Measurements from ENCODE around the gene DLK2.

The DLK2 gene

DNA sequence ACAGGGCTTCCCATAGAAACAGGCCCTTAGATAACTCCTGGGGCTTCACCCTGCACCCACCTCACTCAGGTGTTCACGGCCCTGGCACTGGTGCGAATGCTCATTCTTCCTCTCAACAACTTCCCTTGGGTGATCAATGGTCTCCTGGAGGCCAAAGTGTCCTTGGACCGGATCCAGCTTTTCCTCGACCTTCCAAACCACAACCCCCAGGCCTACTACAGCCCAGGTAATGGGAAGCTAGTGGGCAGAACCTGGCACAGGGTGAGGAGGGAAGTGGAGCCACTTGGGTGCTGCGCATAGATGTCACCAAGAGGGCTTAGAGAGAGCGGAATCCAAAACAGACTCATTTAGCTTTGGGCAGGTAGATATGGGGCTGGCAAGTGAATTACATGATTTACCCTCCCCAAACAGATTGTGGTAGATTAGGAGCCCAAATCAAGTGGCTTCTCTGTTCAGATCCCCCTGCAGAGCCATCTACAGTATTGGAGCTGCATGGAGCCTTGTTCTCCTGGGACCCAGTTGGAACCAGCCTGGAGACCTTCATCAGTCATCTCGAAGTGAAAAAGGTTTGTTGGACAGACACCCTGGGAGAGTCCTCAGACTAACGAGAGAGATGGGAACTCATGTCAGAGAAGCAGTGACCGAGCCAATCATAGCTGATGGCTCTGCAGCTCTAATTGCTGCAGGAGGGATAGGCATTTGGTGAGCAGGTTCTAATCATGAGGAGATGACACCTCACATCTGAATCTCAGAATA lies 19.5 kb downstream of the DLK2 start:
- no peak overlapping the region for H3K4me3 ChIP-seq (ENCODE audit: low read length)
- TF ChIP-seq, protein P1, sequence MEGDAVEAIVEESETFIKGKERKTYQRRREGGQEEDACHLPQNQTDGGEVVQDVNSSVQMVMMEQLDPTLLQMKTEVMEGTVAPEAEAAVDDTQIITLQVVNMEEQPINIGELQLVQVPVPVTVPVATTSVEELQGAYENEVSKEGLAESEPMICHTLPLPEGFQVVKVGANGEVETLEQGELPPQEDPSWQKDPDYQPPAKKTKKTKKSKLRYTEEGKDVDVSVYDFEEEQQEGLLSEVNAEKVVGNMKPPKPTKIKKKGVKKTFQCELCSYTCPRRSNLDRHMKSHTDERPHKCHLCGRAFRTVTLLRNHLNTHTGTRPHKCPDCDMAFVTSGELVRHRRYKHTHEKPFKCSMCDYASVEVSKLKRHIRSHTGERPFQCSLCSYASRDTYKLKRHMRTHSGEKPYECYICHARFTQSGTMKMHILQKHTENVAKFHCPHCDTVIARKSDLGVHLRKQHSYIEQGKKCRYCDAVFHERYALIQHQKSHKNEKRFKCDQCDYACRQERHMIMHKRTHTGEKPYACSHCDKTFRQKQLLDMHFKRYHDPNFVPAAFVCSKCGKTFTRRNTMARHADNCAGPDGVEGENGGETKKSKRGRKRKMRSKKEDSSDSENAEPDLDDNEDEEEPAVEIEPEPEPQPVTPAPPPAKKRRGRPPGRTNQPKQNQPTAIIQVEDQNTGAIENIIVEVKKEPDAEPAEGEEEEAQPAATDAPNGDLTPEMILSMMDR (IDR thresholded peaks at IDR 0.05; ENCODE audit: insufficient read depth, low read depth, low read length, missing control alignments), result no peak
- no peak for DNase-seq (ENCODE audit: low read depth)

DNA sequence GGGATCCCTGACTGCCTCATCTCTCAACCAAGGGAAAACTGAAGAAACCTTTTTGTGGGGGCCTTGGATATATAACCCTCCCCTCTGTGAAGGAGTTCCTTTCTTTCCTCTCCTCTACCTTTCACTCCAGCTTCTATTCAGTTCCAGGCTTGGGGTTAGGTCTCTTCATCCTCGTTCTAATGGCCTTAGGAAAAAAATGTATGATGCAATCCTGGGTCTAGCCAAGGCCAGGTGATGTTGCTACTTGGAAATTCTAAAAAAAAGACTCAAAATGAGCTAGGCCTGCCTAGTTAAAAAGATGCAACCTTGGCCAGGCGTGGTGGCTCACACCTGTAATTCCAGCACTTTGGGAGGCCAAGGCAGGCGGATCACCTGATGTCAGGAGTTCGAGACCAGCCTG lies 20.4 kb downstream of the DLK2 start:
- H3K4me3 ChIP-seq (ENCODE audit: low read length), result no peak overlapping the region
- TF ChIP-seq, protein P1 (IDR thresholded peaks at IDR 0.05; ENCODE audit: insufficient read depth, low read depth, low read length, missing control alignments), result no peak
- DNase-seq (ENCODE audit: low read depth), result no peak

DNA sequence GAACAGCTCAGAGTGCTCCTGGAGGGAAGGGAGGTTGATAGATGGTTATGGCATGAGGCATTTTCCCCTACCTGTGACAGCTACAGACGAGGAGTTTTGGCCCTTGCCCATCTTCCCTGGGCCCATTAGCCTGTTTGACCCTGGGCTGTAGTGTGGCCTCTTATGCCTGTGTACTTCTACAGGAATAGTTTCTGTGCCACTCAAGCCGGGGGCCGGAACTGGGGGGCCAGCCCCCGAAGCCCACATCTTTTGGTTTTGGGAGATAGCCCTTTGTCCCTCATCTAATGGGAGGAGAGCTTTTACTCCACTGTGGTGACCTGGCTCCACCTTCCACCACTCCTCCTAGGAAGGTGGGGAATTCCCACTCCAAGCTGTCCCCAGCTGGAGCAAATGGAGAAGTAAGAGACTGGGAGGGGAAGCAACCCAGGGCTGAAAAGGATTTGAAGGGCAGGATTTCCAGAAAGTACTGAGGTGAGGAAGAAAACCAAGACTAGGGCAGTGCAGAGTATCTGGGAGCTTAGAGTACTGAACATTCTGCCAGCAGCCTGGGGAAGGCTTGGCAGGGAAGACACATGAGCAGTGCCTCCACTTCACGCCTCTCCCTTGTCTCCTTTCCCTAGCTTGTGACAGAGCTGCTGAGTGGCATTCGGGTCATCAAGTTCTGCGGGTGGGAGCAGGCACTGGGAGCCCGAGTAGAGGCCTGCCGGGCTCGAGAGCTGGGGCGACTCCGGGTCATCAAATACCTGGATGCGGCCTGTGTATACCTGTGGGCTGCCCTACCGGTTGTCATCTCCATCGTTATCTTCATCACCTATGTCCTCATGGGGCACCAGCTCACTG lies 21.1 kb downstream of the DLK2 start:
- H3K4me3 ChIP-seq (ENCODE audit: low read length), result no peak overlapping the region
- TF ChIP-seq, protein P1 (IDR thresholded peaks at IDR 0.05; ENCODE audit: insufficient read depth, low read depth, low read length, missing control alignments), result no peak
- DNase-seq (ENCODE audit: low read depth), result no peak

- H3K4me3 ChIP-seq (ENCODE audit: low read length), result no peak overlapping the region
- no peak for DNase-seq (ENCODE audit: low read depth)
- TF ChIP-seq, protein P1 (IDR thresholded peaks at IDR 0.05; ENCODE audit: insufficient read depth, low read depth, low read length, missing control alignments), result no peak
Observed at GRCh38 chr6:43433148-43433547, 22.2 kb downstream of the DLK2 start.

DNA sequence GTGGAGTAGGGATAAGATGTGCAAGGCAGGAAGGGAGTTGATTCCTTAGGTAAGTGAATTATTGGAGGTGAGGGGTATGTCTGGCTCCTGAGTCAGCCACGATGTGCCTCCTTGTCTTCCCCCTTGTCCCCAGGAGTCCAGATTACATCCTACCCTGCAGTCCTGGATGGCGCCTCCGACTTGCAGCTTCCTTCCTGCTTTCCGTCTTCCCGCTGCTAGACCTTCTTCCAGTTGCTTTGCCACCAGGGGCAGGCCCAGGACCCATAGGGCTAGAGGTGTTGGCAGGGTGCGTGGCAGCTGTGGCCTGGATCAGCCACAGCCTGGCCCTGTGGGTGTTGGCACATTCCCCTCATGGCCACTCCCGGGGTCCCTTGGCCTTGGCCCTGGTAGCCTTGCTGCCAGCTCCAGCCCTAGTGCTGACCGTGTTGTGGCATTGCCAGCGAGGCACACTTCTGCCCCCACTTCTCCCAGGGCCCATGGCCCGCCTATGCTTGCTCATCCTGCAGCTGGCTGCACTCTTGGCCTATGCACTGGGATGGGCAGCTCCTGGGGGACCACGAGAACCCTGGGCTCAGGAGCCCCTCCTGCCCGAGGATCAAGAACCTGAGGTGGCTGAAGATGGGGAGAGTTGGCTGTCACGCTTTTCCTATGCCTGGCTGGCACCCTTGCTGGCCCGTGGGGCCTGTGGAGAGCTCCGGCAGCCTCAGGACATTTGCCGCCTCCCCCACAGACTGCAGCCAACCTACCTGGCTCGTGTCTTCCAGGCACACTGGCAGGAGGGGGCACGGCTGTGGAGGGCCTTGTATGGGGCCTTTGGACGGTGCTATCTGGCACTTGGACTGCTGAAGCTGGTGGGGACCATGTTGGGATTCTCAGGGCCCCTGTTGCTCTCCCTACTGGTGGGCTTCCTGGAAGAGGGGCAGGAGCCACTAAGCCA lies 23.1 kb downstream of the DLK2 start:
- TF ChIP-seq, protein P1 (IDR thresholded peaks at IDR 0.05; ENCODE audit: insufficient read depth, low read depth, low read length, missing control alignments), result no peak
- H3K4me3 ChIP-seq (ENCODE audit: low read length), result no peak overlapping the region
- DNase-seq (ENCODE audit: low read depth), result no peak

GRCh38 chr6:43428874-43429273 lies 26.5 kb downstream of the DLK2 start:
- H3K4me3 ChIP-seq (ENCODE audit: low read length), result peak overlapping the region; percentile 88
- TF ChIP-seq, protein P1 (IDR thresholded peaks at IDR 0.05; ENCODE audit: insufficient read depth, low read depth, low read length, missing control alignments), result no peak
- DNase-seq (ENCODE audit: low read depth), result no peak

Measured in epithelial cell of esophagus (primary cell).